22Rv1 (cell line): ENCODE results near the gene ATP5F1D.

Experiments used
- H3K27ac ChIP-seq: fragments of 450-650 bp; 2 replicates; pipeline ENCODE4 v1.5.1; 2017
- CTCF ChIP-seq: fragments of 450-650 bp; IDR thresholded peaks from 2 replicates; pipeline ENCODE4 v1.5.1; 2017; ENCODE audit warnings: mild to moderate bottlenecking
- ZFX ChIP-seq: fragments of 450-650 bp; IDR thresholded peaks from 2 replicates; pipeline ENCODE4 v1.6.1; 2017; ENCODE audit warnings: antibody characterized with exemption, borderline replicate concordance

ATP5F1D gene

GRCh38 chr19:1211494-1212234 is 29.9 kb upstream of the ATP5F1D start:
- no peak overlapping the region for H3K27ac ChIP-seq

GRCh38 chr19:1213391-1214286 is 27.9 kb upstream of the ATP5F1D start:
- TF ChIP-seq CTCF (no peak), ZFX (no peak)
- H3K27ac ChIP-seq, result no peak overlapping the region

More at GRCh38 chr19:1211494-1212234, 29.9 kb upstream of the ATP5F1D start:
- TF ChIP-seq CTCF (no peak), ZFX (no peak)

GRCh38 chr19:1214299-1214861 is 27.2 kb upstream of the ATP5F1D start:
- no peak overlapping the region for H3K27ac ChIP-seq
- TF ChIP-seq CTCF (no peak), ZFX (no peak)

GRCh38 chr19:1214862-1215731 is 26.5 kb upstream of the ATP5F1D start:
- no peak for TF ChIP-seq CTCF
- TF ChIP-seq ZFX, result no peak
- no peak overlapping the region for H3K27ac ChIP-seq

GRCh38 chr19:1216756-1217155 is 24.8 kb upstream of the ATP5F1D start:
- H3K27ac ChIP-seq, result peak overlapping the region; percentile 34
- TF ChIP-seq ZFX (no peak), CTCF (no peak)

- H3K27ac ChIP-seq, result peak overlapping the region; percentile 34
- TF ChIP-seq ZFX (no peak), CTCF (no peak)
These were observed 24.2 kb upstream of the ATP5F1D start for GRCh38 chr19:1217366-1217765.
